HG03196 (cell line): ENCODE measurements around the gene GLRX3.

Experiments used
- ATAC-seq: cut with Tn5 transposase; IDR thresholded peaks from one replicate; pipeline ENCODE4 v1.9.1; 2021; ENCODE audit not compliant: unreplicated experiment

Gene GLRX3

GRCh38 chr10:130203626-130204025 lies 67.4 kb downstream of the GLRX3 start:
- ATAC-seq, result no peak

- no peak for ATAC-seq
Observed at GRCh38 chr10:130206216-130206737, 70.1 kb downstream of the GLRX3 start.

- ATAC-seq, result no peak
Observed at GRCh38 chr10:130207205-130207604, 71.0 kb downstream of the GLRX3 start.

- ATAC-seq, result no peak
Observed at GRCh38 chr10:130208807-130209206, 72.6 kb downstream of the GLRX3 start.

GRCh38 chr10:130212746-130213145 lies 76.6 kb downstream of the GLRX3 start:
- ATAC-seq, result no peak

GRCh38 chr10:130213286-130214080 lies 77.3 kb downstream of the GLRX3 start:
- no peak for ATAC-seq

GRCh38 chr10:130214431-130214830 lies 78.2 kb downstream of the GLRX3 start:
- no peak for ATAC-seq

GRCh38 chr10:130215151-130215930 lies 79.2 kb downstream of the GLRX3 start:
- ATAC-seq, result no peak

- ATAC-seq, result no peak
Observed at GRCh38 chr10:130215931-130216231, 79.7 kb downstream of the GLRX3 start.

GRCh38 chr10:130218181-130218641 lies 82.0 kb downstream of the GLRX3 start:
- ATAC-seq, result no peak

- no peak for ATAC-seq
Observed at GRCh38 chr10:130218936-130219335, 82.7 kb downstream of the GLRX3 start.

- no peak for ATAC-seq
Observed at GRCh38 chr10:130220251-130221185, 84.3 kb downstream of the GLRX3 start.

GRCh38 chr10:130221456-130222375 lies 85.5 kb downstream of the GLRX3 start:
- ATAC-seq, result no peak

GRCh38 chr10:130222381-130222780 lies 86.2 kb downstream of the GLRX3 start:
- no peak for ATAC-seq

GRCh38 chr10:130224228-130224627 lies 88.0 kb downstream of the GLRX3 start:
- ATAC-seq, result no peak

GRCh38 chr10:130226012-130226411 lies 89.8 kb downstream of the GLRX3 start:
- ATAC-seq, result no peak

GRCh38 chr10:130227883-130228282 lies 91.7 kb downstream of the GLRX3 start:
- no peak for ATAC-seq
